ENCODE measurements around the gene KRTAP4-1. TPM values are rescaled to one million over a fixed set of nuclear protein-coding genes. Genes with fewer than 3 reads are reported as not detected.

The KRTAP4-1 gene
- total RNA-seq, 1 donor from 2014 or later, result not detected

Other genes starting within 250 kb of the KRTAP4-1 start
- gene KRT23, start 247.3 kb downstream of the KRTAP4-1 start, total RNA-seq, result not detected in 2 replicates
- not detected in 2 replicates for gene KRT39, start 218.0 kb downstream of the KRTAP4-1 start, total RNA-seq
- gene KRT40, start 200.6 kb downstream of the KRTAP4-1 start, total RNA-seq, result not detected in 2 replicates
- not detected in 2 replicates for gene KRTAP3-3, start 190.7 kb downstream of the KRTAP4-1 start, total RNA-seq
- gene KRTAP3-2, start 185.0 kb downstream of the KRTAP4-1 start, total RNA-seq, result not detected in 2 replicates
- not detected in 2 replicates for gene KRTAP3-1, start 175.8 kb downstream of the KRTAP4-1 start, total RNA-seq
- gene KRTAP1-5, start 157.7 kb downstream of the KRTAP4-1 start, total RNA-seq, result not detected in 2 replicates
- not detected in 2 replicates for gene KRTAP1-4, start 154.7 kb downstream of the KRTAP4-1 start, total RNA-seq
- gene KRTAP1-3, start 150.0 kb downstream of the KRTAP4-1 start, total RNA-seq, result not detected in 2 replicates
- gene KRTAP1-1, start 143.5 kb downstream of the KRTAP4-1 start, total RNA-seq, result not detected in 2 replicates
- not detected in 2 replicates for gene KRTAP2-1, start 137.6 kb downstream of the KRTAP4-1 start, total RNA-seq
- gene KRTAP2-2, start 129.7 kb downstream of the KRTAP4-1 start, total RNA-seq, result not detected in 2 replicates
- gene KRTAP2-3, start 124.8 kb downstream of the KRTAP4-1 start, total RNA-seq, result not detected in 2 replicates
- gene KRTAP2-4, start 119.0 kb downstream of the KRTAP4-1 start, total RNA-seq, result not detected in 2 replicates
- not detected in 2 replicates for gene KRTAP4-7, start 100.8 kb downstream of the KRTAP4-1 start, total RNA-seq
- not detected in 2 replicates for gene KRTAP4-8, start 86.8 kb downstream of the KRTAP4-1 start, total RNA-seq
- gene KRTAP4-16, start 82.7 kb downstream of the KRTAP4-1 start, total RNA-seq, result not detected in 2 replicates
- not detected in 2 replicates for gene KRTAP4-9, start 79.5 kb downstream of the KRTAP4-1 start, total RNA-seq
- gene KRTAP4-11, start 66.5 kb downstream of the KRTAP4-1 start, total RNA-seq, result not detected in 2 replicates
- not detected in 2 replicates for gene KRTAP4-12, start 60.7 kb downstream of the KRTAP4-1 start, total RNA-seq
- not detected in 2 replicates for gene KRTAP4-6, start 44.4 kb downstream of the KRTAP4-1 start, total RNA-seq
- not detected in 2 replicates for gene KRTAP4-5, start 35.1 kb downstream of the KRTAP4-1 start, total RNA-seq
- gene KRTAP4-4, start 24.2 kb downstream of the KRTAP4-1 start, total RNA-seq, result not detected in 2 replicates
- not detected in 2 replicates for gene KRTAP4-3, start 16.7 kb downstream of the KRTAP4-1 start, total RNA-seq
- not detected in 2 replicates for gene KRTAP4-2, start 6.7 kb downstream of the KRTAP4-1 start, total RNA-seq
- gene KRTAP9-1, start 5.0 kb upstream of the KRTAP4-1 start, total RNA-seq, result not detected in 2 replicates
- gene KRTAP9-2, start 41.7 kb upstream of the KRTAP4-1 start, total RNA-seq, result not detected in 2 replicates
- gene KRTAP9-3, start 47.5 kb upstream of the KRTAP4-1 start, total RNA-seq, result not detected in 2 replicates
- not detected in 2 replicates for gene KRTAP9-8, start 53.1 kb upstream of the KRTAP4-1 start, total RNA-seq
- gene KRTAP9-4, start 64.8 kb upstream of the KRTAP4-1 start, total RNA-seq, result not detected in 2 replicates
- not detected in 2 replicates for gene KRTAP9-9, start 70.5 kb upstream of the KRTAP4-1 start, total RNA-seq
- gene KRTAP9-6, start 80.5 kb upstream of the KRTAP4-1 start, total RNA-seq, result not detected in 2 replicates
- not detected in 2 replicates for gene KRTAP9-7, start 90.8 kb upstream of the KRTAP4-1 start, total RNA-seq
- gene KRTAP29-1, start 117.9 kb upstream of the KRTAP4-1 start, total RNA-seq, result not detected in 2 replicates
- not detected in 2 replicates for gene KRTAP16-1, start 124.4 kb upstream of the KRTAP4-1 start, total RNA-seq
- gene KRTAP17-1, start 130.8 kb upstream of the KRTAP4-1 start, total RNA-seq, result not detected in 2 replicates
- not detected in 2 replicates for gene KRT33A, start 165.9 kb upstream of the KRTAP4-1 start, total RNA-seq
- not detected in 2 replicates for gene KRT33B, start 184.9 kb upstream of the KRTAP4-1 start, total RNA-seq
- not detected in 2 replicates for gene KRT34, start 197.4 kb upstream of the KRTAP4-1 start, total RNA-seq
- not detected in 2 replicates for gene KRT31, start 212.7 kb upstream of the KRTAP4-1 start, total RNA-seq
- gene KRT37, start 239.7 kb upstream of the KRTAP4-1 start, total RNA-seq, result not detected in 2 replicates

Data from T-helper 2 cell treated with Interferon-gamma antibody and Interleukin-4, amounts not matched to agents 100 ng/mL and 5 ng/mL, for 36 hours (primary cell).